Loucy (cell line): ENCODE results near the gene UNC13D.
A peak's percentile ranks its signal among the peaks of the same experiment; 100 is the strongest.

Experiments used
- H2AFZ ChIP-seq: fragments of 200-600 bp; sonication (generic); 2 replicates; pipeline ENCODE4 v1.6.0; 2016; ENCODE audit warnings: antibody characterized with exemption, mild to moderate bottlenecking, low read length, moderate library complexity
- H3F3A ChIP-seq: fragments of 200-600 bp; 2 replicates; pipeline ENCODE4 v1.6.0; 2016; ENCODE audit warnings: antibody characterized with exemption, low read depth, mild to moderate bottlenecking
- H3K27me3 ChIP-seq: fragments of 200-600 bp; sonication (generic); 2 replicates; pipeline ENCODE4 v1.6.1; 2014; ENCODE audit warnings: low read length, mild to moderate bottlenecking; ENCODE audit not compliant: insufficient read depth, poor library complexity, severe bottlenecking
- H3K36me3 ChIP-seq: fragments of 200-600 bp; sonication (generic); 2 replicates; pipeline ENCODE4 v1.6.1; 2016; ENCODE audit warnings: low read length; ENCODE audit not compliant: insufficient read depth
- H3K4me1 ChIP-seq: fragments of 200-600 bp; sonication (generic); 2 replicates; pipeline ENCODE4 v1.5.1; 2014; ENCODE audit warnings: low read length, mild to moderate bottlenecking; ENCODE audit not compliant: insufficient read depth, poor library complexity, severe bottlenecking
- H3K4me2 ChIP-seq: fragments of 200-600 bp; sonication (generic); 2 replicates; pipeline ENCODE4 v1.6.0; 2014; ENCODE audit warnings: antibody characterized with exemption, low read length, low read depth, mild to moderate bottlenecking; ENCODE audit not compliant: poor library complexity, severe bottlenecking
- H3K4me3 ChIP-seq: fragments of 200-600 bp; sonication (generic); 2 replicates; pipeline ENCODE4 v1.5.1; 2014; ENCODE audit warnings: low read length, mild to moderate bottlenecking, mixed read lengths; ENCODE audit not compliant: poor library complexity, severe bottlenecking
- H3K79me2 ChIP-seq: fragments of 200-600 bp; sonication (generic); 2 replicates; pipeline ENCODE4 v1.6.1; 2014; ENCODE audit warnings: low read length; ENCODE audit not compliant: insufficient read depth
- H3K9ac ChIP-seq: fragments of 200-600 bp; sonication (generic); 2 replicates; pipeline ENCODE4 v1.6.0; 2014; ENCODE audit warnings: mild to moderate bottlenecking, low read depth, low read length, moderate library complexity; ENCODE audit not compliant: poor library complexity, severe bottlenecking
- H3K9me2 ChIP-seq: fragments of 200-600 bp; sonication (generic); replicated peaks from 2 replicates; pipeline ENCODE4 v1.6.1; 2016; ENCODE audit warnings: low read depth, low read length, mixed read lengths
- H3K9me3 ChIP-seq: fragments of 200-600 bp; sonication (generic); 2 replicates; pipeline ENCODE4 v1.6.1; 2014; ENCODE audit warnings: mild to moderate bottlenecking, antibody characterized with exemption, low read length, low read depth; ENCODE audit not compliant: insufficient read depth
- H4K20me1 ChIP-seq: fragments of 200-600 bp; sonication (generic); 2 replicates; pipeline ENCODE4 v1.6.0; 2014; ENCODE audit warnings: antibody characterized with exemption, low read length, mild to moderate bottlenecking; ENCODE audit not compliant: insufficient read depth, poor library complexity, severe bottlenecking
- EZH2phosphoT487 ChIP-seq: fragments of 200-600 bp; IDR thresholded peaks from 2 replicates; pipeline ENCODE4 v1.6.1; 2018; ENCODE audit warnings: antibody characterized with exemption, mild to moderate bottlenecking, moderate library complexity, borderline replicate concordance
- TF ChIP-seq, protein P1 (sequence below): fragments of 200-600 bp; sonication (generic); conservative IDR thresholded peaks from 2 replicates; pipeline ENCODE4 v1.5.1; 2014; ENCODE audit warnings: mild to moderate bottlenecking, antibody characterized with exemption, low read length

The UNC13D gene

DNA sequence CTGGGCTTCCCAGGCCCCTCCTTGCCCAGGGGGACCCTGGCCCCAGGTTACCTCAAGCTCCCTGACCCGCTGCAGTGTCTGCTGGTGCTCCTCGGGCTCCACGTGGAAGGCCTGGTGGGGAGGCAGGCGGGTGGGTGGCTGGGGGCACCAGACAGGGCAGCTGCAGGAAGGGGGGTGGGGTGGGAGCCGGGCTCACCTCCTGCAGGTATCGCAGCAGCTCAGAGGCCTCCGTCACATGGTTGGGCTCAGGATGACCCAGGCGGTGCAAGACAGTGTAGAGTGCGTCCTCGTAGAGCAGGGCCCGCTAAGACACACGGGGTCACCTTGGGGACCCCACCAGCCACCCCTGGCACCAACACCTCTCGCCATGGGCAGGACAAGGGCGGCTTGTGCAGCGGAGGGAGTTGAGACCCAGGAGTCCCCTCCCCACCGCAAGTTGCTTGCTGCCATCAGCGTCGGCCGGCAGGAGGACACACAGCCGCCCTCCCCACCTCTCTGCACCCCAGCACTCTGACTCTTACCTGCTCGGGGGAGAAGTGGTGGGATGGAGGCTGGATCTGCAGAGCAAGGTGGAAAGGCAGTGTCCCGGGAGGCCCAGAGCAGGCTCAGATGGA, 1.1 kb downstream of the UNC13D start:
- Histone ChIP-seq H3K4me1 (peaks cover 30% of the 10 kb centered on the region), H3K36me3 (peaks cover 13% of the 10 kb centered on the region; the same call in 1 of the 2 replicates), H3K9me3 (no peaks in the 10 kb centered on the region), H4K20me1 (peaks cover 19% of the 10 kb centered on the region), H3K9ac (peak overlapping the region; percentile 98), H2AFZ (no peak overlapping the region), H3K79me2 (peaks cover 53% of the 10 kb centered on the region), H3K27me3 (no peaks in the 10 kb centered on the region), H3F3A (no peaks in the 10 kb centered on the region), H3K4me2 (peak overlapping the region; percentile 94), H3K4me3 (peak overlapping the region; percentile 82), H3K9me2 (no peaks in the 10 kb centered on the region)
- TF ChIP-seq, protein P1, sequence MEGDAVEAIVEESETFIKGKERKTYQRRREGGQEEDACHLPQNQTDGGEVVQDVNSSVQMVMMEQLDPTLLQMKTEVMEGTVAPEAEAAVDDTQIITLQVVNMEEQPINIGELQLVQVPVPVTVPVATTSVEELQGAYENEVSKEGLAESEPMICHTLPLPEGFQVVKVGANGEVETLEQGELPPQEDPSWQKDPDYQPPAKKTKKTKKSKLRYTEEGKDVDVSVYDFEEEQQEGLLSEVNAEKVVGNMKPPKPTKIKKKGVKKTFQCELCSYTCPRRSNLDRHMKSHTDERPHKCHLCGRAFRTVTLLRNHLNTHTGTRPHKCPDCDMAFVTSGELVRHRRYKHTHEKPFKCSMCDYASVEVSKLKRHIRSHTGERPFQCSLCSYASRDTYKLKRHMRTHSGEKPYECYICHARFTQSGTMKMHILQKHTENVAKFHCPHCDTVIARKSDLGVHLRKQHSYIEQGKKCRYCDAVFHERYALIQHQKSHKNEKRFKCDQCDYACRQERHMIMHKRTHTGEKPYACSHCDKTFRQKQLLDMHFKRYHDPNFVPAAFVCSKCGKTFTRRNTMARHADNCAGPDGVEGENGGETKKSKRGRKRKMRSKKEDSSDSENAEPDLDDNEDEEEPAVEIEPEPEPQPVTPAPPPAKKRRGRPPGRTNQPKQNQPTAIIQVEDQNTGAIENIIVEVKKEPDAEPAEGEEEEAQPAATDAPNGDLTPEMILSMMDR = no peak
- TF ChIP-seq EZH2phosphoT487 = no peak

DNA sequence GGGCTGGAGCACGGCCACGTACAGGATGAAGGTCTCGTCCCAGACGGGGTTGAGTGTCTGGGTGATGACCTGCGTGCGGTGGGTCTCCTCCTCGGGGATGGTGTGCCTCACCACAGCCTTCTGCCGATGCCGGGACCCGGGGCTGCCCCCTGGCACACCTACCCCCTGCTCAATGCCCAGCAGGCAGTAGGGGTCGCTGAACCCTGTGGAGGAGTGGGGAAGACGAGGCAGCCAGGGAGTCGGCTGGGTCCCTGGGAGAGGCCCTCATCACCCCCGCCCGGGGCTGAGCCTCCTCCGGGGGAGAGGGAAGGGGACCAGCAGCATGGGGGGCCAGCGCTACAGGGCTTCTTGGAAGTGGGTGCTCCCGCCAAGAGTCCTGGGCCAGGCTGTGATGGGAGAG, 1.8 kb downstream of the UNC13D start:
- Histone ChIP-seq H3K27me3 (no peaks in the 10 kb centered on the region), H3F3A (no peaks in the 10 kb centered on the region), H3K4me1 (peaks cover 30% of the 10 kb centered on the region), H2AFZ (no peak overlapping the region), H3K9me2 (no peaks in the 10 kb centered on the region), H4K20me1 (peaks cover 19% of the 10 kb centered on the region), H3K79me2 (peaks cover 58% of the 10 kb centered on the region), H3K4me3 (peak overlapping the region; percentile 82), H3K36me3 (peaks cover 13% of the 10 kb centered on the region; the same call in 1 of the 2 replicates), H3K9ac (peak overlapping the region; percentile 98), H3K4me2 (peak overlapping the region; percentile 94), H3K9me3 (no peaks in the 10 kb centered on the region)
- TF ChIP-seq, protein P1 = no peak
- TF ChIP-seq EZH2phosphoT487 = no peak

DNA sequence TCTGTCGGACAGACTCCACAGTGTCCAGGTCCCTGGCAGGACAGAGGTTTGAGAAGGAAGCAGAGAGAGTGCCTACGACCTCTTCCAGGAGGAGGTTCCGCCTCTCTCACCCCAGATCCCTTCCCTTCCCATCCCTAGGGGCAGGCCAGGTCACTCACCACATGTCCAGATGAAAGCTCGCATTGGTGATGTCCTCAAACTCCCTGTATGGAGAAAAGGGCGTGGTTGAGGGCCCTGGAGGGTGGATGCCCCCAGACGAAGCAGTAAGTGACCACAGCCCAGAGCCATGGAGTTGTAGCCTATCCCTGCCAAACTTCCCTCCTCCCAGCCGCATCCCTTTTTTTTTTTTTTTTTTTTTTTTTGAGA, 3.4 kb downstream of the UNC13D start:
- peaks cover 22% of the 10 kb centered on the region; the same call in 1 of the 2 replicates for H3K36me3 ChIP-seq

More for the DNA sequence above, 3.4 kb downstream of the UNC13D start:
- H3K9me2 ChIP-seq = no peaks in the 10 kb centered on the region
- peak overlapping the region; percentile 8 for H3K4me2 ChIP-seq
- no peaks in the 10 kb centered on the region for H3K27me3 ChIP-seq
- no peaks in the 10 kb centered on the region for H3F3A ChIP-seq
- H3K4me3 ChIP-seq = no peak overlapping the region
- H2AFZ ChIP-seq = no peak overlapping the region
- H3K9ac ChIP-seq = no peak overlapping the region
- peaks cover 21% of the 10 kb centered on the region for H3K4me1 ChIP-seq
- TF ChIP-seq, protein P1 = no peak
- TF ChIP-seq EZH2phosphoT487 = no peak
- H3K79me2 ChIP-seq = peaks cover 58% of the 10 kb centered on the region
- peaks cover 24% of the 10 kb centered on the region for H4K20me1 ChIP-seq
- no peaks in the 10 kb centered on the region for H3K9me3 ChIP-seq
